Fibroblast of skin of scalp (primary cell): ENCODE measurements around the gene TCAP.

Source experiments
- DNase-seq: peaks from one replicate; pipeline ENCODE4 v3.0.0-alpha.2; 2013

Gene TCAP

DNA sequence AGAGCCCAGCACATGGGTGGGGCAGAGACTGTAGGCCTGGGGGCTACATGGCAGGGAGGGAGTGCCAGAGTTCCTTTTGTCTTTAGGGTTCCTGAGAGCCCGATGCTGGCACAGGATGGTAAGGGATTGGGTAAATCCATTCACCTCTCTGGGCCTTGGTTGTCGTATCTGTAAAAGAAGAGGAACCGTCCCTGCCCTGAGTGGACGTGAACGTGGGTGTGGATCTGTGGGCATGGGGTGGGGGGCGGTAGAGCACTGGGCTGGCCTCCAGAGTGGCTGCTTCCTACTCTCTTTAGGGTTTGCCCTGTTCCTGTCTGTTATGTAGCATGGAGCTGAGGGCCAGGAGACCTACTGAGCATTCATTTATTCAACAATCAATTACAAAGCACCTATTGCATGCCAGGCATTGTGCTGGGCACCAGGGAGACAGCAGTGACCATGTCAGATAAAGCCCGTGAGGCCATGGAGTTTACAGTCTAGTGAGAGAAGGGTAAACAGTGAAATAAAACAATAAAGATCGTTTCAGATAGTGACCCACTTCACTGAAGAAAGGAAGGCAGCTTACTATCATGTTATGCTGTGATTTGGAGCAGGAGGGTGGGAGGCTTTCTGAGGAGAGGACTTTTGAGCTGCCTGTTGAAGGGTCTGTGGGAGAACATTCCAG is 13.1 kb upstream of the TCAP start:
- DNase-seq: no peak

DNA sequence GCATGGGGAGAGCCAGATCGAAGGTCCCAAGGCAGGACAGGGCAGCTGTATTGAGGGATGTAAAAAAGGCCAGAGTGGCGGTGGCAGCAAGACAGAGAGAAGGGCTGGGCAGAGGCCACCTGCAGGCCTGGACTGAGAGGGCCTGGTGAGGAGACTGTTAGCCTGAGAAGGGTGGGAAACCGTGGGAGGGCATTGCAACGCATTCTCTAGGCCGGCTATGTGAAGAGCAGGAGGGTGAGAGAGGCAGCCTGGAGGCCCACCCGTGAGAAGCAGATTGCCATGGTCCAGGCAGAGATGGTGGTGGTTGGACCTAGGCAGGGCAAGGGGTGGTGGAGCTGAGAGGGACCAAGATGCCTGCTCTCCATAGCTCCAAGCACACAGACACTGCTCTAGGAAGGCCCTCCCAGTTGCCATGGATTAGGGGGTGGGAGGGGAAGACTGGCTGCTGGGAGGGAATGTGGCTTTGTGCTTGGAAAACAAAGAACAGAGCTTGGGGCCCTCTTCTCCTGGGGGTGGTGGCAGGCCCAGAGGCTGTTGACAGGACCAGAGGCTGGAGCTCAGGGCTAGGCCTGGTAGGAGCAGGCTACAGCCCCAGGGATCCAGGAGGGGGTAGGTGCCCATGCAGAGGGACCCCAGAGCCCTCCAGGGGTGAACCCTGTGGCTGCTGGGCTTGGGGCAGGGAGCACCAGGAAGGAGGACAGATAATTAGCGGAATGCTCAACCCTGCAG is 12.4 kb upstream of the TCAP start:
- DNase-seq: no peak

GRCh38 chr17:39653316-39653661 is 11.9 kb upstream of the TCAP start:
- DNase-seq: no peak

DNA sequence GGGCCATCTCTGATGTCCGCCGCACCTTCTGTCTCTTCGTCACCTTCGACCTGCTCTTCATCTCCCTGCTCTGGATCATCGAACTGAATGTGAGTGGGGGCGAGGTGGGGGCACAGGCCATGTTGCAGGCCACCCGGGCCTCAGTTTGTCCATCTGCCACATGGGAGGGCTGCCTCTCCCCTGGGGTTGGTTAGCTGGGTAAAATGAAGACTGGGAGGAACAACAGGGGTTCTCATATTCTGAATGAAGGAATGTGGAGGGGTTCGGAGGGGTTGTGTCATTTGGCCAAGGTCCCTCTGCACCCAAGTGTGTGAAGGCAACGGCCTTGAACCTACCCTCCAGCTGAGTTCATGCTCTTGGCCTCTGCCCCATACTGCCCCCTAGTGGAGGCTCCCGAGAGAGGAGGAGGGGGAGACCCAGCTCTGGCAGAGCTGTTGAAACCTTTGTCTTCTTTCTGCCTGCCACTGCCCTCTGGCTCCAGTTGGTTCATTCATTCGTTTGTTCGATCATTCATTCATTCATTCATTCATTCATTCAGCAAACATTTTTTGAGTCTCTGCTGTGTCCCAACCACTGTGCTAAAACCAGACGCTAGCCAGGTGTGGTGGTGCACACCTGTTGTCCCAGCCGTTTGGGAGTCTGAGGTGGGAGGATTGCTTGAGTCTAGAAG is 11.4 kb upstream of the TCAP start:
- DNase-seq: peak; percentile 46

- no peak for DNase-seq
Observed at GRCh38 chr17:39655105-39655504, 10.0 kb upstream of the TCAP start.

DNA sequence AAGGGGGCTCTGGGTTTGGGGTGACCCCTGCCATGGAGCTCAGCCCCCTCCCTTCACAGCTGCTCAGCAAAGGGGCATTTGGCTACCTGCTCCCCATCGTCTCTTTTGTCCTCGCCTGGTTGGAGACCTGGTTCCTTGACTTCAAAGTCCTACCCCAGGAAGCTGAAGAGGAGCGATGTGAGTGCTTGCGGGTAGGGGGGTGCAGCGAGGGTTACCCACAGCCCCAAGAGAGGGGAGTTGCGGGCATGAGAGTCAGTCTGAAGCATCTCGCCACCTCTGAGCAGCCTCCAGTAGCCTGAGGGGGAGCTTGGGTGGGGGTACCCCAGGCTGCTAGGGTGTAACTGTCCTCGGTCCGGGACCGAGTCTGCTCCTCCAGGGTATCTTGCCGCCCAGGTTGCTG is 6.8 kb upstream of the TCAP start:
- no peak for DNase-seq

DNA sequence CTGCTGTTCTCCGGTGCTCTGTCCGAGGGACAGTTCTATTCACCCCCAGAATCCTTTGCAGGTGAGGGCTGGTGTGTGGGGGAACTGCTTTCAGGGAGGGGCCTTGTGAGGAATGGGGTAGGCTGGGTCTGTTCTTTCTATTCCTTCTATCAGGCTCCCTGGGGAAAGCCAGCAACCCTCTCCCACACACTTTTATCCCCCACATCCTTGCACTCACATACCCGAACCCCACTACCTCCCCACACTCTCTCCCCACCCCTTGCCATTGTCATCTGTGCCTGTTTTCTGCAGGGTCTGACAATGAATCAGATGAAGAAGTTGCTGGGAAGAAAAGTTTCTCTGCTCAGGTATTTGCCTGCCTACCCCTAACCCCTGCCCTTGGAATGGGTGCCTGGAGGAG is 6.4 kb upstream of the TCAP start:
- no peak for DNase-seq

DNA sequence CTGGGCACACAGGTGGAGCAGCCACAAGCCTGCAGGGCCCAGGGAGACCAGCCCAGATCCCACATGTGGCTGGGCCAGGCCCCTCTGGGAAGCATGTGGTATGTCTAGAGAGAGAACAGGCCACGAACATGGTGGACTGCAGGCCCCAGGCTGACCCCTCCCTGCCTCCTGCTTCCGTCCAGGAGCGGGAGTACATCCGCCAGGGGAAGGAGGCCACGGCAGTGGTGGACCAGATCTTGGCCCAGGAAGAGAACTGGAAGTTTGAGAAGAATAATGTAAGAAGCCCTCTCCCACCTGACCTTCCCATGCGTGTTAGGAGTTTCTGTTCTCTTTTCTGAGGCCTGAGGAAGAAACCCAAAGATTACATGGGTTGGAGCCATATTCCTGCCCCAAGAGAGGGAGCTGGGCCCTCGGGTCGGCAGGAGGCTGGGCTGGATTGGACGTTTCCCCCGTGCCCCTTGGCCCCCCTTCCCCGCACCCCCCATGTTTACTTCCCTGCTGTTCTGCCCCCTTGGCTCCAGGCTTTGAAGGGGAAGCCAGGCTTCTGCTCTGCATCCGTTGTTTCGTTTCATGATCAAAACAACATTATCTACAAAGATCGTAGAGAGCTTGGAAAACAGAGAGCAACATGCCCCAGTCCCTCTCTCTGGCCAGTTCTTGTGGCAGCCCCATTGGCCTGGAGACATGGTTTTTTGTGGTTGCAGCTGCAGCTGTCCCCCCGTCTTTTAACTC is 5.7 kb upstream of the TCAP start:
- no peak for DNase-seq

- DNase-seq: no peak
Observed at GRCh38 chr17:39660011-39660360, 5.2 kb upstream of the TCAP start.

DNA sequence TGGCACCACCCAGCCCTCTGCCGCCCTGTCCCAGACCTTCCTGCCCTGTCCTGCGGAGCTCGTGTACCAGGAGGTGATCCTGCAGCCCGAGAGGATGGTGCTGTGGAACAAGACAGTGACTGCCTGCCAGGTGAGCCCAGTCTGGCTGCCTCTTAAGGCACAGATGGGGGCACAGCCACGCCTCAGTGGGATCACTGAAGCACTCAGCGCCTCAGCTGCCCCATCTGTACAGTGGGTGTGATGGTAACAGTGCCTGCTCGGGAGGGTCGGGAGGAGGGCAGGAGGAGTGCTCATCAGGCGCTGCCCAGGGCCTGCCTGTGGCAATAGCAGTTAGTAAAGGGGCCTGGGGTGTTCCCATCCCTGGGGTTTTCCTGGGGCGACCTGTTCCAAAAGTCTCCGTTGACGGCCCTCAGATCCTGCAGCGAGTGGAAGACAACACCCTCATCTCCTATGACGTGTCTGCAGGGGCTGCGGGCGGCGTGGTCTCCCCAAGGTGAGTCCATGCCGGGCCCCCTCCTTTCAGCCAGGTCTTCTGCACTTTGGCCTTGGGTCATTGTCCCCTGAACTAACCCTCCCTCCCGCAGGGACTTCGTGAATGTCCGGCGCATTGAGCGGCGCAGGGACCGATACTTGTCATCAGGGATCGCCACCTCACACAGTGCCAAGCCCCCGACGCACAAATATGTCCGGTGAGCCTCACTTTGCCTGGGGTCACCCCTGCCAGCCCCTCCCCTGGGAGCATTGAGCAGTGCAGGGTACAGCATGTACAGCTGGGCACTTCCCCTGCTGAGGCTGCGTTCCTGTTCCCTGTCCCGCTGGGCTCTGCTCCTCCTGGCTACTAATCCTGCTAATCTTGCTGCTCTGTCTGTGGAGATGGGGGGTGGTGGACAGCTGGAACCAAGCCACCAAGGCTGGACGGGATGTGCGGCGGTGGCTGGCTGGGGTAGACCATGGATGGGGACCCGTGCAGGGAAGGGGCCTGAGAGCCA is 4.5 kb upstream of the TCAP start:
- no peak for DNase-seq

- no peak for DNase-seq
Observed at GRCh38 chr17:39661744-39662541, 3.2 kb upstream of the TCAP start.

- no peak for DNase-seq
Observed at GRCh38 chr17:39662551-39663339, 2.4 kb upstream of the TCAP start.

DNA sequence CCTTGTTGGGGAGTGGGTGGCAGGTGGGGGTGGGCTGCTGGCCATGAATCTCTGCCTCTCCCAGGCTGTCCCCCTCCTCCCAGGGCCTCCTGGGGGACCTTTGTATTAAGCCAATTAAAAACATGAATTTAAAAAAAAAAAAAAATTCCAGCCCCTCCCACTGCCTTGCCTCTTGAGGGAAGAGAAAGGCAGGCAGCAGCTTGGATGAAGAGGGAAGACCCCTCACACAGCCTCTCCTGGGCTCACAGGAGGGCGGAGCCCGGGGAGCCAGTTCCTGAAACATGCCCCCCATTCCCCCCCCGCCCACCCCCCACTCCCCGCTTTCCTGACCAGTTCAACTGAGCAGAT is 1.8 kb upstream of the TCAP start:
- no peak for DNase-seq

GRCh38 chr17:39663688-39664580 is 1.2 kb upstream of the TCAP start:
- DNase-seq: no peak

DNA sequence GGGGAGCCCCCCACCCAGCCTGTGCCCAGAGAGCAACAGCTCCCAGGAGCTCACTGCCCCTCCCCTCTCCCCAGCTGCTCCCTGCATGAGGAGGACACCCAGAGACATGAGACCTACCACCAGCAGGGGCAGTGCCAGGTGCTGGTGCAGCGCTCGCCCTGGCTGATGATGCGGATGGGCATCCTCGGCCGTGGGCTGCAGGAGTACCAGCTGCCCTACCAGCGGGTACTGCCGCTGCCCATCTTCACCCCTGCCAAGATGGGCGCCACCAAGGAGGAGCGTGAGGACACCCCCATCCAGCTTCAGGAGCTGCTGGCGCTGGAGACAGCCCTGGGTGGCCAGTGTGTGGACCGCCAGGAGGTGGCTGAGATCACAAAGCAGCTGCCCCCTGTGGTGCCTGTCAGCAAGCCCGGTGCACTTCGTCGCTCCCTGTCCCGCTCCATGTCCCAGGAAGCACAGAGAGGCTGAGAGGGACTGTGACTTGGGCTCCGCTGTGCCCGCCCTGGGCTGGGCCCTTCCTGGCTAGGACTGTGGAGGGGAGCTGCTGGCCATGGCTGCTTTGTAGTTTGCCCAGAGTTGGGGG is 584 bp downstream of the TCAP start:
- no peak for DNase-seq

DNA sequence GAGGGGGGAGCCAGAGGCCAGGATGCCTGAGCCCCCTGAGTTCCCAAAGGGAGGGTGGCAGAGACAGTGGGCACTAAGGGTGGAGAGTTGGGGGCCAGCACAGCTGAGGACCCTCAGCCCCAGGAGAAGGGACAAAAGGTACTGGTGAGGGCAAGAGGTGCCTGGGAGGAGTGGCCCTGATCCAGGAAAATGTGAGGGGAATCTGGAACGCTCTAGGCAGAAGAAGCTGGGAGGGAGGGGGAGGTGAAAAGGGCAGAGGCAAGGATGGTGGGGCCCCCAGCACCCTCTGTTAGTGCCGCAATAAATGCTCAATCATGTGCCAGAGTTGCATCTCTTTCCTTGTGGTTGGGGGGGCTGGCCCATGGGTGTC is 1.1 kb downstream of the TCAP start:
- no peak for DNase-seq

- no peak for DNase-seq
Observed at GRCh38 chr17:39666601-39667261, 1.6 kb downstream of the TCAP start.

DNA sequence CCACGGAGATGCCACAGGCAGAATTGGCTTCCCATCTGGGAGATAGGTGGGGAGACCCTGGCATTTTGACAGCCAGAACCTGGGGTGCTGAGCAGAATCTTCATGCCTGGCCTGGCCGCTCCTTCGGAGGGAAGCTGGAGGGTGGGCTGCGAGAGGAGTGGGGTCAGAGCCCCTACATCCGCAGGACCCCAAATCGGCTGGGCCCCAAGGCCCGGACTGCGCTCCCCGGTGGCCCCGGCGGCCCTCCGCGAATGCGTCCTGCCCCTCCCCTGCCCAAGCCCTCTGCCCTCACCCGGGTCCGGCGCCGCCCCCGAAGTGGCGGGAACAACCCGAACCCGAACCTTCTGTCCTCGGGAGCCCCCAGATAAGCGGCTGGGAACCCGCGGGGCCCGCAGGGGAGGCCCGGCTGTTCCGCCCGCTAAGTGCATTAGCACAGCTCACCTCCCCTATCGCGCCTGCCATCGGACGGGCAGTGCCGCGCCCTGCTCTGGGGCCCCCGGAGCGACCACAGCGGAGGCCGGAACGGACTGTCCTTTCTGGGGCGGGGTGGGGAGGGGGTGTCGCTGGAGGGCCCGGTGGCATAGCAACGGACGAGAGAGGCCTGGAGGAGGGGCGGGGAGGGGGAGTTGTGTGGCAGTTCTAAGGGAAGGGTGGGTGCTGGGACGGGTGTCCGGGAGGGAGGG is 2.3 kb downstream of the TCAP start:
- DNase-seq: no peak
